ENCODE results near the gene STARD13.

- TF ChIP-seq CTCF (IDR thresholded peaks at IDR 0.05) (no peak), POLR2A (IDR thresholded peaks at IDR 0.05) (no peak)
These were observed 34.4 kb downstream of the STARD13 start for GRCh38 chr13:33251131-33251661.

Data from right lobe of liver (tissue), 4 donors.